HG03469 (cell line): Measurements from ENCODE around the gene MRPS27.

Experiments used
- ATAC-seq: cut with Tn5 transposase; IDR thresholded peaks from one replicate; pipeline ENCODE4 v1.9.1; 2021; ENCODE audit warnings: mild to moderate bottlenecking, moderate library complexity, moderate number of reproducible peaks; ENCODE audit not compliant: unreplicated experiment

Gene MRPS27

GRCh38 chr5:72266862-72267261, 53.2 kb downstream of the MRPS27 start:
- ATAC-seq, result no peak

- ATAC-seq, result no peak
Measured at GRCh38 chr5:72265032-72265877, 54.8 kb downstream of the MRPS27 start.

- ATAC-seq, result no peak
Measured at GRCh38 chr5:72256536-72256935, 63.5 kb downstream of the MRPS27 start.

GRCh38 chr5:72255670-72256069, 64.4 kb downstream of the MRPS27 start:
- ATAC-seq, result no peak

GRCh38 chr5:72255237-72255636, 64.8 kb downstream of the MRPS27 start:
- ATAC-seq, result no peak

- ATAC-seq, result no peak
Measured at GRCh38 chr5:72252574-72253155, 67.4 kb downstream of the MRPS27 start.

- no peak for ATAC-seq
Measured at GRCh38 chr5:72252008-72252407, 68.0 kb downstream of the MRPS27 start.

GRCh38 chr5:72251386-72251785, 68.7 kb downstream of the MRPS27 start:
- ATAC-seq, result no peak

- no peak for ATAC-seq
Measured at GRCh38 chr5:72248410-72248981, 71.5 kb downstream of the MRPS27 start.

GRCh38 chr5:72246954-72247442, 73.0 kb downstream of the MRPS27 start:
- ATAC-seq, result no peak

- ATAC-seq, result no peak
Measured at GRCh38 chr5:72245951-72246532, 74.0 kb downstream of the MRPS27 start.

GRCh38 chr5:72245546-72245945, 74.5 kb downstream of the MRPS27 start:
- ATAC-seq, result no peak

GRCh38 chr5:72244862-72245371, 75.1 kb downstream of the MRPS27 start:
- no peak for ATAC-seq

GRCh38 chr5:72243706-72244105, 76.3 kb downstream of the MRPS27 start:
- no peak for ATAC-seq

GRCh38 chr5:72242796-72243475, 77.1 kb downstream of the MRPS27 start:
- no peak for ATAC-seq

- ATAC-seq, result no peak
Measured at GRCh38 chr5:72241346-72242003, 78.6 kb downstream of the MRPS27 start.

- no peak for ATAC-seq
Measured at GRCh38 chr5:72238712-72239445, 81.2 kb downstream of the MRPS27 start.

GRCh38 chr5:72237879-72238278, 82.2 kb downstream of the MRPS27 start:
- ATAC-seq, result no peak

- ATAC-seq, result no peak
Measured at GRCh38 chr5:72237415-72237814, 82.6 kb downstream of the MRPS27 start.

- ATAC-seq, result no peak
Measured at GRCh38 chr5:72235725-72236124, 84.3 kb downstream of the MRPS27 start.
